ENCODE measurements around the gene YTHDC2. TPM values are rescaled to one million over a fixed set of nuclear protein-coding genes. Genes with fewer than 3 reads are reported as not detected.
"Not testable (repeated sequence)": the region's sequence is repeated elsewhere in the genome, so short reads cannot be mapped to it uniquely, and the experiment has no call there.

YTHDC2 gene
- total RNA-seq, 2 donors from 2014 or later: 20.8 to 36.9 TPM

GRCh38 chr5:113600255-113600905, 86.9 kb downstream of the YTHDC2 start:
- DNase-seq: no peak
- H3K36me3 ChIP-seq (replicated peaks in 1 of 2; ENCODE audit: insufficient read depth in 1 of 2, low read depth in 2 of 2): no peaks in the 10 kb centered on the region
- no peak overlapping the region for H3K27ac ChIP-seq
- H3K4me3 ChIP-seq: no peak overlapping the region
- 42 to 47% methylated on average over 4 of the region's 4 CpGs for WGBS, 2 donors
- no peak for ATAC-seq
- H3K4me1 ChIP-seq: no peaks in the 10 kb centered on the region
- intact Hi-C loops (cut with DNase I): loop anchor here (10.0 kb wide), 1 partner anchor 596 kb away; no protein-coding TSS in a partner anchor
- TF ChIP-seq POLR2A (IDR thresholded peaks at IDR 0.05): no peak
- no peak for TF ChIP-seq CTCF (IDR thresholded peaks at IDR 0.05)
- H3K9me3 ChIP-seq: no peaks in the 10 kb centered on the region
- H3K27me3 ChIP-seq: no peaks in the 10 kb centered on the region

- WGBS, 2 donors: 37 to 52% methylated on average over 1 of the region's 1 CpG
- intact Hi-C loops (cut with DNase I): loop anchor here (10.0 kb wide), 1 partner anchor 597 kb away; no protein-coding TSS in a partner anchor
- no peaks in the 10 kb centered on the region for H3K4me1 ChIP-seq
- no peaks in the 10 kb centered on the region for H3K27me3 ChIP-seq
- ATAC-seq (no peak), DNase-seq (no peak)
- H3K4me3 ChIP-seq: no peak overlapping the region
- TF ChIP-seq POLR2A (IDR thresholded peaks at IDR 0.05) (no peak), CTCF (IDR thresholded peaks at IDR 0.05) (no peak)
- no peak overlapping the region for H3K27ac ChIP-seq
- H3K36me3 ChIP-seq (replicated peaks in 1 of 2; ENCODE audit: insufficient read depth in 1 of 2, low read depth in 2 of 2): no peaks in the 10 kb centered on the region
- H3K9me3 ChIP-seq: no peaks in the 10 kb centered on the region
Observed at GRCh38 chr5:113601423-113601822, 87.9 kb downstream of the YTHDC2 start.

- not testable (repeated sequence) for DNase-seq
- intact Hi-C loops (cut with DNase I): loop anchor here (10.0 kb wide), 1 partner anchor 598 kb away; no protein-coding TSS in a partner anchor
- WGBS, 2 donors: 67 to 73% methylated on average over 4 of the region's 4 CpGs
Observed at GRCh38 chr5:113603246-113603645, 89.8 kb downstream of the YTHDC2 start.

GRCh38 chr5:113606298-113607134, 93.0 kb downstream of the YTHDC2 start:
- TF ChIP-seq POLR2A (IDR thresholded peaks at IDR 0.05): no peak
- TF ChIP-seq CTCF (IDR thresholded peaks at IDR 0.05): peak; percentile 47 to 84 (median 71)
- intact Hi-C loops (cut with DNase I): loop anchor here (10.0 kb wide), 1 partner anchor 602 kb away; no protein-coding TSS in a partner anchor
- H3K36me3 ChIP-seq (replicated peaks in 1 of 2; ENCODE audit: insufficient read depth in 1 of 2, low read depth in 2 of 2): no peaks in the 10 kb centered on the region
- WGBS, 2 donors: 24 to 26% methylated on average over 13 of the region's 13 CpGs
- H3K27me3 ChIP-seq: no peaks in the 10 kb centered on the region
- H3K9me3 ChIP-seq: no peaks in the 10 kb centered on the region
- DNase-seq (peak; percentile 29 to 66 (median 36)), ATAC-seq (peak; percentile 63)
- no peaks in the 10 kb centered on the region for H3K4me1 ChIP-seq
- H3K27ac ChIP-seq: no peak overlapping the region
- H3K4me3 ChIP-seq: no peak overlapping the region

More at GRCh38 chr5:113603246-113603645, 89.8 kb downstream of the YTHDC2 start:
- not testable (repeated sequence) for H3K27ac ChIP-seq; ATAC-seq; H3K9me3 ChIP-seq; H3K27me3 ChIP-seq; H3K4me1 ChIP-seq; H3K36me3 ChIP-seq (replicated peaks in 1 of 2; ENCODE audit: insufficient read depth in 1 of 2, low read depth in 2 of 2); H3K4me3 ChIP-seq

- TF ChIP-seq CTCF (IDR thresholded peaks at IDR 0.05) (no peak), POLR2A (IDR thresholded peaks at IDR 0.05) (no peak)
- no peaks in the 10 kb centered on the region for H3K27me3 ChIP-seq
- H3K9me3 ChIP-seq: no peaks in the 10 kb centered on the region
- no peaks in the 10 kb centered on the region for H3K4me1 ChIP-seq
- 49 to 60% methylated on average over 3 of the region's 3 CpGs for WGBS, 2 donors
- intact Hi-C loops (cut with DNase I): loop anchor here (10.0 kb wide), 1 partner anchor 603 kb away; no protein-coding TSS in a partner anchor
- no peak overlapping the region for H3K4me3 ChIP-seq
- DNase-seq: no peak
- no peak overlapping the region for H3K27ac ChIP-seq
- no peak for ATAC-seq
- no peaks in the 10 kb centered on the region for H3K36me3 ChIP-seq (replicated peaks in 1 of 2; ENCODE audit: insufficient read depth in 1 of 2, low read depth in 2 of 2)
Observed at GRCh38 chr5:113607361-113607760, 93.9 kb downstream of the YTHDC2 start.
